GM19438 (cell line): Measurements from ENCODE around the gene SNED1.

ENCODE experiments used
- ATAC-seq: cut with Tn5 transposase; IDR thresholded peaks from one replicate; pipeline ENCODE4 v1.9.1; 2021; ENCODE audit warnings: low read depth; ENCODE audit not compliant: unreplicated experiment

Gene SNED1

DNA sequence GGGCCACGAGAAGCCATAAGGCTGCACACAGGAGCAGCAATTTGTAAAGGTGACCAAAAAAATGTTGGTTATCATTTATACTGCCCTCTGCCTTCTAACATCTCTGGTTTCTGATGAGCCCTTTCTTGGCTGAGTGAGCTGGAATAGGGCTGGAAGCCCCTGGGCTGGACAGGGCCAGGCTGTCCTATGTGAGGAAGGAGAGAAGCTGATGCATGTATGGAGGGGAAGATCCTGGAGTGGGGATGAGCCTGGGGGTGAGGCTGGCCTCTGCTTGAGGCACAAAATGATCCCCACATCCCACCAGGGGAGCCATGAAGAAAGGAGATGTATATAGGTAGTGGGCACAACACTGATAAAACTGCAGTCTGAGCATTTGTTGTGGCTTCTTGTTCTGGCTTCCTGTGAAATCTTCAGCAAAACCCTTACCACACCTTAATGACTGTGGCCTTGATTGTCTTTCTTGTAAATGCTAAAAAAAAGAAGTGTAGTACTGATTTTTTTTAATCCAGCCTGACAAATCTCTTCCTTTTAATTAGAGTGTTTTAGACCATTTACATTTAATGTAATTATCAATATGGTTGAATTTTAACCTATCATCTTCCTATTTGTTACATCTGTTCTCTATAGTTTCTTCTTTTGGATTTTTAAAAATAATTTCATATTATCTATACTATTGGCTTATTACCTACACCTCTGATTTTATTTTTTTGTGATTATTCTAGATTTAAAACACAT is 5.6 kb downstream of the SNED1 start:
- ATAC-seq = no peak

DNA sequence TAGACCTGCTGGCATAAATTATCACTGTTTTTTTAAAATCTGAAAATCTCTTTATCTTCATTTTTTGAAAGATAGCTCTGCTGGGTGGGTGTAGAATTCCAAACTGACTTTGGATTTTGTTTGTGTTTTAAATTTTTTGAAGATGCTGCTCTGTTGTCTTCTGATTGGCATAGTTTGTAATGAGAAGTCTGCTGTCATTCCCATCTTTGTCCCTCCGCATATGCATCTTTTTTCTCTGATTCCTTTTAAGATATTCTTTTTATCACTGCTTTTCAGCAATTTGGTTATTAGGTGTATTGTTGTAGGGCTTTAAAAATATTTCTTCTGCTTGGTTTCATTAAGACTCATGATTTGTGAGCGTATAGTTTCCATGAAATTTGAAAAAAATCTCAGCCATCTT is 7.2 kb downstream of the SNED1 start:
- ATAC-seq = no peak

DNA sequence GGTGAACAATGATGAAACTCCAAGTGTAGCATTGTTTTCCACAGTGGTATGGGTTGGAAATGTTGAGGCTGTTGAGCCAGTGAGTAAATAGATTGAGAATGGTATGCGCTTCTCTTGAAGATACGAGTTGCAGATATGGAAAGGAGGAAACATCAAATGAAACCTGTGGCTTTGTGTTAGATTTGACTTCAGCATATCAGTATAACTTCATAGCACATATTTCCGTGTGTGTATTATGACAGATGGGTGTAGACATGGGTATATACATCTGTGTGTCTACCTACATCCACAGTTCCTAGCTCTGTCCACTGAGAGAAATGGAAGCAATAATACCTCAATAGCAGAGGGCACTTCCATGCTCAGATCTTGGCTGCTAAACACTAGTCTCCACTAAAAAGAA is 8.0 kb downstream of the SNED1 start:
- ATAC-seq = no peak

- ATAC-seq = no peak
Measured at GRCh38 chr2:241007111-241007510, 8.7 kb downstream of the SNED1 start.

- no peak for ATAC-seq
Measured at GRCh38 chr2:241007880-241008710, 9.7 kb downstream of the SNED1 start.

- no peak for ATAC-seq
Measured at GRCh38 chr2:241008711-241009121, 10.3 kb downstream of the SNED1 start.

DNA sequence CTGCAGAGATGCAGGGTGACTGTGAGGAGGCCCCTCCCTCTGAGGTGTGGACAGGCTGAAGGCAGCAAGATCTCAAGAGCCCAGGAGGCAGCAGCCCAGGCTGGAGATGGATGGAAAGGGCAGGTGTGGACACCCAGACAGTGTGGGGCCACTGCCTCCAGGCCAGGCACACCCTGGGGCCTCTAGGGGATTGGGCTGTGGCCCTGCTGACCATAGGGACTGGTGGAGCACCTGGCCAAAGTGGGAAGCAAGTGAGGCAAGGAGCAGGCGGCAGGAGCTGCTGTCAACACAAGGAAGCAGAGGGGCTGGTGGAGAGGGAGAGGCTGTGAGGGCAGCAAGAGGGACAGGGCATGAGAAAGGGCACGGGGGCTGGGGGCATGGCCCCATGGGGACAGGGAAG is 10.8 kb downstream of the SNED1 start:
- ATAC-seq = no peak

- ATAC-seq = no peak
Measured at GRCh38 chr2:241009601-241010530, 11.4 kb downstream of the SNED1 start.

DNA sequence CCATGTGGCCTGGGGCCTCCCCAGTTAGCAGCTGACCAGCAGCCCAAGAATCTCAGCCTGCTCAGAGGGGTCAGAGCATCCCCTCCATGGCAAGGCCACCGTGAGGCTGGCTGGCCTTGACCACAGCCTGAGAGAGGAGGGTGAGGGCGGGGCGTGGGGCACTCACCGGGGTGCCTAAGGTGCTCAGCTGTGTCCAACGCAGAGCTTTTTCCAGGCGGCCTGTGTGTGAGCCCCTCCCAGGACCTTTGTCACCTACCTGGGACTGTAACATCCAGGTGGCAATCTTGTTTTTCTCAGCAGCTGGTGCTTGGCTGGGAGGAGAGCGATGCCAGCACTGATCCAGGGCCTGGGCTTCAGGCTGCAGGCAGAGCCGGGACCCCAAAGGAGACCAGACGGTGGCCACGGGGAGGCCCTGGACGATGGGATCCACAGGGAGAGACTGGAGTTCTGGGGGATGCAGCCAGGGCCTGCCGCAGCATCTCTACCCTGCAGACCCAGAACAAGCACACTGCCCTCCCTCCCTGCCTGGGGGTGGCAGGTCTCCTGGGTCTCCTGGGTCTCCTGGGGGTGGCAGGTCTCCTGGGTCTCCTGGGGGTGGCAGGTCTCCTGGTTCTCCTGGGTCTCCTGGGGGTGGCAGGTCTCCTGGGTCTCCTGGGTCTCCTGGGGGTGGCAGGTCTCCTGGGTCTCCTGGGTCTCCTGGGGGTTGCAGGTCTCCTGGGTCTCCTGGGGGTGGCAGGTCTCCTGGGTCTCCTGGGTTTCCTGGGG is 12.3 kb downstream of the SNED1 start:
- no peak for ATAC-seq

- ATAC-seq = no peak
Measured at GRCh38 chr2:241011296-241011600, 12.8 kb downstream of the SNED1 start.

GRCh38 chr2:241011751-241012510 is 13.5 kb downstream of the SNED1 start:
- ATAC-seq = no peak

- no peak for ATAC-seq
Measured at GRCh38 chr2:241014224-241014623, 15.8 kb downstream of the SNED1 start.

DNA sequence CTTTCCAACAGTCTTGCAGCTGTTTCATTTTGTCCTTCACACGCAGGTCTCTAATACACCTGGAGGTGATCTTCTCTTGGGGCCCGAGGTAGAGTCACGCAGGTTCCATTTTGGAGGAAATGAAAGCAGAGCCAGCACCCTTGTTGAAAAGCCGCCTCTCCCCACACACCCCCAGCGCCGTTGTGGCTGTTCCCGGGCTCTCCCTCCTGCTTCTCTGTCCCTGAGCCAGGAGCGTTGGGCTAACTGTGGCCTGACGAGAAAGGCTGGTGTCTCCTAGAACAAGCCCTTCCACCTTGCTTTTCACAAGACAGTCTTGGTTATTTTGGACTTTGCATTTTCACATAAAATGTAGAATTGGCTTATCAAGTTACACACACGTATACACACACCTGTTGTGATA is 16.3 kb downstream of the SNED1 start:
- ATAC-seq = no peak

DNA sequence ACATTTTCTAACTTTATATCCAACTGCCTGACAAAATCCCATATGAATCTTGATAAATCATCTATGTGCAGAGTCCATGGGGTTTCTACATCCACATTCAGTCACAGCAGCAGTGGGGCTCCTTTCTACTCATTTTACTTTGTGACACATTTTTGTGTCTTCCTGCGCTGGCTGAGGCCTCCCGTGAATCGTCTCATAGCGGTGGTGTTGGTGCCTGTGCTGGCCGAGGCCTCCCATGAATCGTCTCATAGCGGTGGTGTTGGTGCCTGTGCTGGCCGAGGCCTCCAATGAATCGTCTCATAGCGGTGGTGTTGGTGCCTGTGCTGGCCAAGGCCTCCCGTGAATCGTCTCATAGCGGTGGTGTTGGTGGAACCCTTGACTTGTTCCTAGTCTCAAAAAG is 17.0 kb downstream of the SNED1 start:
- no peak for ATAC-seq

GRCh38 chr2:241017228-241017940 is 19.0 kb downstream of the SNED1 start:
- no peak for ATAC-seq

- no peak for ATAC-seq
Measured at GRCh38 chr2:241018051-241018891, 19.9 kb downstream of the SNED1 start.

DNA sequence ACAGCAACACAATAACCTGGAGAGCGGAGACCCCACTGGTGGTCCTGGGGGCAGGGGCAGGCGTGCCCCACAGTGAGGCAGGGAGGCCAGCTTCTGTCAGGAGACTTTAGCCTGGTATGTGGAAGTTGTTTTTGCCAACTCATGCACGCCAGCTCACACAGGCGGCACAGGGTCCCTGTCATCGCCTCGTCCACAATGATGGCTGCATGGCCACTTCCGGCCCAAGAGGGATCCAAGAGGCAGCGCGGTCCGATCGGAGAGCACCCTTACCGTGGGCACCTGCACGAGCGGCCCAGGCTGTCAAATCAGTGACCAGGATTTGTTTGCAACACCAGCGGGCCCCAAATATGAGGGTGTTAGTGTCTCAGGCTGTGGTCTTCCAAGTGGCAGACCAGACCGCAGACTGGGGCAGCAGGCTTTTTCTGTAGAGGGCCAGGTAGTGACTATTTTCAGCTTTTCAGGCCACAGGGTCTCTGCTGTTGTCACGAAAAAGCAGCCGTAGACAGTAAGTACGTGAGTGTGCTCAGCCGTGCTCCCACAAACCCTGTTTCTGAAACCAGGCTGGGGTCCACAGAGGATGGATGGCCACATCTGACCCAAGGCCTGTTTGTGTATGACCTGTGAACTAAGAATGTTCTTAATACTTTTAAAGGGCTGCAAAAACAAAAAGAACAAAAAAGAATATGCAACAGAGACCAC is 21.2 kb downstream of the SNED1 start:
- ATAC-seq = no peak

DNA sequence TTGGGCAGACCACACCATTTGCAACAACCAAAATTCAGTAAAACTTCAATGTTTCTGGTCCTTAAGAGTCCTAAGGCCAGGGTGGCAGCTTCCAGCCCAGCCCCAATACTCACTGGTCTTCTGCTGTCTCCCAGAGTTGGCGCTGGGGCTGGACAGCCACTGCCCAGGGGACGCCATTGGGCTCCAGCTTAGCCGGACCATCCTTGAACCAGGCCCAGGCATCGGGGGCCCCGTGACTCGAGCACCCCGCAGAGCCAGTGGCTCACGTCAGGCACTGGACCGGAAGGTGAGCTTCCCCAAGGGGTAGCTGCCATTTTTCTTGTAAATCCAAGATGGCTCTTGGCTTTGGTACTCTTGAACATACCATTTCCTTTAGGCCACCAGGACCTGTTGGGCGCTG is 21.8 kb downstream of the SNED1 start:
- no peak for ATAC-seq
